Measurements from ENCODE around the gene DNA2. TPM values are rescaled to one million over a fixed set of nuclear protein-coding genes. Genes with fewer than 3 reads are reported as not detected.
"Not testable (repeated sequence)": the region's sequence is repeated elsewhere in the genome, so short reads cannot be mapped to it uniquely, and the experiment has no call there.

The DNA2 gene
- total and polyA plus RNA-seq, 7 experiments from 2014 or later: 0.40 to 40.2 (median 5.2) TPM

DNA sequence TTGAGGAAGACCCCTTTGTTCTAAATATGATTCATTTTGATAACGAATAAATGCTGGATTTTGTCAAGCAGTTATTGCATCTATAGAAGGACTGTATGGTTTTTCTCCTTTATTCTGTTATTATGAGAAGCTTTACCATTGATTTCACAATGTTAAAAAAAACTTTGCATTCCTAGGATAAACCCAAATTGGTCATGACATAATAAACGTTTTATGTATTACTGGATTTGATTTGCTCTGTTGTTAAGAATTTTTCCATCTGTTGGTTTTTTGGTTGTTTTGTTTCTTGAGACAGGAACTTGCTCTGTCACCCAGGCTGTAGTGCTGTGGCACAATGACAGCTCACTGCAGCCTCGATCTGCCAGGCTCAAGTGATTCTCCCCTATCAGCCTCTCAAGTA is 2.2 kb upstream of the DNA2 start:
- no peak overlapping the region for H3K4me3 ChIP-seq (ENCODE audit: low read length)
- H3K4me3 Mint-ChIP-seq: peak overlapping the region in 2 of 10 donors; percentile 0 to 22
- H3K4me1 Mint-ChIP-seq: peaks cover 6 to 23% (median 14%) of the 10 kb centered on the region in 7 donors
- peaks cover 0 to 5% of the 10 kb centered on the region in 2 donors for H3K4me1 ChIP-seq (ENCODE audit: control insufficient read depth in 2 of 2, insufficient read depth in 2 of 2, low read length in 2 of 2)
- no peak for DNase-seq
- H3K27ac Mint-ChIP-seq: peak overlapping the region in 1 of 9 donors; percentile 29
- H3K9me3 ChIP-seq (ENCODE audit: control insufficient read depth in 2 of 3, low read length in 3 of 3): no peaks in the 10 kb centered on the region
- intact Hi-C loops (cut with micrococcal nuclease): loop anchor here in 1 of 2 donors (5.0 kb wide), 1 partner anchor 142 kb away; the partner anchor contains the start of genes HNRNPH3 and PBLD
- peaks cover 0 to 5% (median 4%) of the 10 kb centered on the region in 5 donors for H3K36me3 Mint-ChIP-seq
- ChIA-PET CTCF (interaction anchor here (0.6 kb wide), 1 partner anchor 53 kb away, joined by 3 read pairs; no protein-coding TSS in a partner anchor), POLR2A (no interaction called here)
- H3K27ac ChIP-seq (ENCODE audit: low read depth, low read length): no peak overlapping the region
- no peak for ATAC-seq
- peaks cover 0 to 3% (median 0%) of the 10 kb centered on the region in 3 experiments for H3K36me3 ChIP-seq (ENCODE audit: control insufficient read depth in 2 of 3, insufficient read depth in 3 of 3, low read length in 3 of 3)
- no peaks in the 10 kb centered on the region for H3K9me3 Mint-ChIP-seq
- no peaks in the 10 kb centered on the region for H3K27me3 ChIP-seq (ENCODE audit: control insufficient read depth in 2 of 2, insufficient read depth in 2 of 2, low read length in 2 of 2)
- no peaks in the 10 kb centered on the region for H3K27me3 Mint-ChIP-seq

DNA sequence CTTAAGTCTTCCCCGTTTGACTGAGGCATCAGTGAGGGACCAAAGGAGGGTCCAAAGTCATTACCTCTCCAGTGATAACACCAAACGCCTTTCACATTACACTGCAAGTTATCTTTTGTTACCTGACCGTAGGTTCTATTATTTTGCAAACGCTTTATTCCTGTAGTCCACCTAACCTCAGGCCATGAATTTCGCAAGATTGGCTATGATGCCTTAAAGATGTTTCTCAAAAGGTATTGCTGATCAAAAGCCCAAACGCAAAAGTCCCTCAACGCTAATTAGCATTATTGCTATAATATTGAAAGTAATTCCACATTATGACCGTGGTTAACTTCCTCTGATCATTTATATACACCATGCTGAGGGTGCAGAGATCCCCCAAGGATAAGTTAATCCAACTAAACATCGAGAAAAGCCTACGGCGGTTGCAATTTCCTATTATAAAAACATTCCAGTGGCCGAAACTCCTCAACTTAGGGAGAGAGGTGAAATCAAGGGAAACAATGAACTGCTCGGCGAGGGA is 649 bp downstream of the DNA2 start:
- peaks cover 0 to 3% (median 0%) of the 10 kb centered on the region in 3 experiments for H3K36me3 ChIP-seq (ENCODE audit: control insufficient read depth in 2 of 3, insufficient read depth in 3 of 3, low read length in 3 of 3)
- no peak for ATAC-seq
- no peaks in the 10 kb centered on the region for H3K27me3 ChIP-seq (ENCODE audit: control insufficient read depth in 2 of 2, insufficient read depth in 2 of 2, low read length in 2 of 2)
- intact Hi-C loops (cut with micrococcal nuclease): loop anchor here (1.0 to 5.0 kb wide), 7 partner anchors 56 to 430 kb away; partner anchors contain the start of genes RUFY2 (in 2 of the 2), SLC25A16 (in 2 of the 2), CCAR1 (in 1 of the 2) and DDX50 (in 1 of the 2)
- ChIA-PET CTCF (no interaction called here), POLR2A (interaction anchor here (0.7 kb wide), 1 partner anchor 58 kb away, joined by 3 read pairs; no protein-coding TSS in a partner anchor)
- H3K9me3 Mint-ChIP-seq: no peaks in the 10 kb centered on the region
- DNase-seq: no peak
- H3K4me3 ChIP-seq (ENCODE audit: low read length): peak overlapping the region; percentile 72
- peaks cover 0 to 8% (median 3%) of the 10 kb centered on the region in 5 donors for H3K36me3 Mint-ChIP-seq
- H3K4me3 Mint-ChIP-seq: peak overlapping the region; percentile 95 to 100 (median 98)
- H3K9me3 ChIP-seq (ENCODE audit: control insufficient read depth in 2 of 3, low read length in 3 of 3): no peaks in the 10 kb centered on the region
- peaks cover 0 to 5% of the 10 kb centered on the region in 2 donors for H3K4me1 ChIP-seq (ENCODE audit: control insufficient read depth in 2 of 2, insufficient read depth in 2 of 2, low read length in 2 of 2)
- H3K27ac Mint-ChIP-seq: peak overlapping the region in 5 of 9 donors; percentile 82 to 99 (median 86)
- H3K27ac ChIP-seq (ENCODE audit: low read depth, low read length): peak overlapping the region; percentile 69
- no peaks in the 10 kb centered on the region for H3K27me3 Mint-ChIP-seq
- H3K4me1 Mint-ChIP-seq: peaks cover 6 to 26% (median 14%) of the 10 kb centered on the region in 7 donors

- Histone ChIP-seq H3K4me1 (ENCODE audit: control insufficient read depth in 2 of 2, insufficient read depth in 2 of 2, low read length in 2 of 2) (peaks cover 0 to 5% of the 10 kb centered on the region in 2 donors), H3K9me3 (ENCODE audit: control insufficient read depth in 2 of 3, low read length in 3 of 3) (no peaks in the 10 kb centered on the region), H3K27ac (ENCODE audit: low read depth, low read length) (no peak overlapping the region), H3K4me3 (ENCODE audit: low read length) (no peak overlapping the region), H3K27me3 (ENCODE audit: control insufficient read depth in 2 of 2, insufficient read depth in 2 of 2, low read length in 2 of 2) (no peaks in the 10 kb centered on the region), H3K36me3 (ENCODE audit: control insufficient read depth in 2 of 3, insufficient read depth in 3 of 3, low read length in 3 of 3) (peaks cover 0 to 3% (median 0%) of the 10 kb centered on the region in 3 experiments)
- Mint-ChIP-seq H3K27me3 (no peaks in the 10 kb centered on the region), H3K36me3 (peaks cover 0 to 10% (median 3%) of the 10 kb centered on the region in 5 donors), H3K9me3 (no peaks in the 10 kb centered on the region), H3K4me3 (peak overlapping the region; percentile 49 to 100 (median 82)), H3K4me1 (peaks cover 6 to 26% (median 14%) of the 10 kb centered on the region in 7 donors), H3K27ac (peak overlapping the region in 2 of 9 donors; percentile 6 to 99)
- POLR2A ChIA-PET: no interaction called here
- DNase-seq (no peak), ATAC-seq (no peak)
- CTCF ChIA-PET: no interaction called here
- intact Hi-C loops (cut with micrococcal nuclease): loop anchor here (2.0 to 5.0 kb wide), 3 partner anchors 57 to 138 kb away; partner anchors contain the start of genes HNRNPH3 (in 1 of the 2), PBLD (in 1 of the 2), RUFY2 (in 1 of the 2) and SLC25A16 (in 1 of the 2)
These were observed 1.5 kb downstream of the DNA2 start for GRCh38 chr10:68470300-68470699.

DNA sequence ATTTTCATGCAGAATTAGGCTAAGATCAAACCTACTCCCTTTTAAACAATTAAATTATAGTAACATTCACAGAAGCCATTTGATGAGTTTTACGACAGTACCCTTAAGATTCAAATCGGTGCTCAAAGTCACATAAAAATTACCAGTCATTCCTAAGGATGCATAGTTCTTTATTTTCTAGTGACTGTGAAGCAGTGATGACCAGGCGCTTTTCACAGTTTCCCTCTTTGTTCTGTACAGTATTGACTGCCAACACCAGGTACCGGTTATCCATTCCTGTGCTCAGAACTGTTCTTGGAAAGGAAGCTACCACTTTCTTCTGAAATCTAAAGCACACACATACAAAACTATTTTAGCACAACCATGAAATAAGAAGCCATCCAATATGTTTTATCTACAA is 1.9 kb downstream of the DNA2 start:
- Histone ChIP-seq H3K4me3 (ENCODE audit: low read length) (no peak overlapping the region), H3K36me3 (ENCODE audit: control insufficient read depth in 2 of 3, insufficient read depth in 3 of 3, low read length in 3 of 3) (peaks cover 0 to 3% (median 0%) of the 10 kb centered on the region in 3 experiments), H3K9me3 (ENCODE audit: control insufficient read depth in 2 of 3, low read length in 3 of 3) (no peaks in the 10 kb centered on the region), H3K4me1 (ENCODE audit: control insufficient read depth in 2 of 2, insufficient read depth in 2 of 2, low read length in 2 of 2) (peaks cover 0 to 5% of the 10 kb centered on the region in 2 donors), H3K27me3 (ENCODE audit: control insufficient read depth in 2 of 2, insufficient read depth in 2 of 2, low read length in 2 of 2) (no peaks in the 10 kb centered on the region), H3K27ac (ENCODE audit: low read depth, low read length) (no peak overlapping the region)
- Mint-ChIP-seq H3K4me3 (peak overlapping the region in 5 of 10 donors; percentile 10 to 100 (median 95)), H3K4me1 (peaks cover 6 to 26% (median 14%) of the 10 kb centered on the region in 7 donors), H3K36me3 (peaks cover 0 to 12% (median 3%) of the 10 kb centered on the region in 5 donors), H3K27ac (peak overlapping the region in 2 of 9 donors; percentile 4 to 99), H3K27me3 (no peaks in the 10 kb centered on the region), H3K9me3 (no peaks in the 10 kb centered on the region)
- ChIA-PET POLR2A (no interaction called here), CTCF (no interaction called here)
- intact Hi-C loops (cut with micrococcal nuclease): loop anchor here (2.0 to 5.0 kb wide), 3 partner anchors 57 to 138 kb away; partner anchors contain the start of genes HNRNPH3 (in 1 of the 2), PBLD (in 1 of the 2), RUFY2 (in 1 of the 2) and SLC25A16 (in 1 of the 2)
- ATAC-seq (no peak), DNase-seq (no peak)

DNA sequence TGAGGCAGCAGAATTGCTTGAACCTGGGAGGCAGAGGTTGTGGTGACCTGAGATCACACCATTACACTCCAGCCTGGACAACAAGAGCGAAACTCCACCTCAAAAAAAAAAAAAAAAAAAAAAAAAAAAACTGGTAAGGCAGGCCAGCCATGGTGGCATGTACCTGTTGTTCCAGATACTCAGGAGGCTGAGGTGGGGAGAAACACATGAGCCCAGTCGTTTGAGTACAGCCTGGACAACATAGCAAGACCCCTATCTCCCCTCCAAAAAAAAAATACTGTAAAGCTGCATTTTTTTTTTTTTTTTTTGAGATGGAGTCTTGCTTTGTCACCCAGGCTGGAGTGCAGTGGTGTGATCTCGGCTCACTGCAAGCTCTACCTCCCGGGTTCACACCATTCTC is 7.0 kb downstream of the DNA2 start:
- H3K9me3 ChIP-seq (ENCODE audit: control insufficient read depth in 2 of 3, low read length in 3 of 3); H3K27me3 ChIP-seq (ENCODE audit: control insufficient read depth in 2 of 2, insufficient read depth in 2 of 2, low read length in 2 of 2); intact Hi-C loops (cut with micrococcal nuclease); H3K4me3 Mint-ChIP-seq; H3K4me1 ChIP-seq (ENCODE audit: control insufficient read depth in 2 of 2, insufficient read depth in 2 of 2, low read length in 2 of 2); H3K36me3 ChIP-seq (ENCODE audit: control insufficient read depth in 2 of 3, insufficient read depth in 3 of 3, low read length in 3 of 3); H3K27ac Mint-ChIP-seq; DNase-seq; H3K4me3 ChIP-seq (ENCODE audit: low read length); H3K9me3 Mint-ChIP-seq; CTCF ChIA-PET; ATAC-seq; H3K27me3 Mint-ChIP-seq; H3K27ac ChIP-seq (ENCODE audit: low read depth, low read length): not testable (repeated sequence)
- peaks cover 0 to 11% (median 0%) of the 10 kb centered on the region in 7 donors for H3K4me1 Mint-ChIP-seq
- peaks cover 3 to 22% (median 4%) of the 10 kb centered on the region in 5 donors for H3K36me3 Mint-ChIP-seq
- POLR2A ChIA-PET: interaction anchor here (0.6 kb wide), 1 partner anchor 40 kb away, joined by 4 read pairs; no protein-coding TSS in a partner anchor

GRCh38 chr10:68463365-68464093 is 8.2 kb downstream of the DNA2 start:
- ChIA-PET POLR2A (interaction anchor here (0.6 kb wide), 1 partner anchor 142 kb away, joined by 3 read pairs; no protein-coding TSS in a partner anchor), CTCF (no interaction called here)
- ATAC-seq: no peak

More at GRCh38 chr10:68463365-68464093, 8.2 kb downstream of the DNA2 start:
- Histone ChIP-seq H3K27ac (ENCODE audit: low read depth, low read length) (no peak overlapping the region), H3K36me3 (ENCODE audit: control insufficient read depth in 2 of 3, insufficient read depth in 3 of 3, low read length in 3 of 3) (no peaks in the 10 kb centered on the region), H3K4me1 (ENCODE audit: control insufficient read depth in 2 of 2, insufficient read depth in 2 of 2, low read length in 2 of 2) (no peaks in the 10 kb centered on the region), H3K27me3 (ENCODE audit: control insufficient read depth in 2 of 2, insufficient read depth in 2 of 2, low read length in 2 of 2) (no peaks in the 10 kb centered on the region), H3K9me3 (ENCODE audit: control insufficient read depth in 2 of 3, low read length in 3 of 3) (no peaks in the 10 kb centered on the region), H3K4me3 (ENCODE audit: low read length) (no peak overlapping the region)
- no peaks in the 10 kb centered on the region for H3K27me3 Mint-ChIP-seq
- intact Hi-C loops (cut with micrococcal nuclease): no loop called here
- DNase-seq: no peak
- peaks cover 4 to 26% (median 10%) of the 10 kb centered on the region in 5 donors for H3K36me3 Mint-ChIP-seq
- no peak overlapping the region for H3K4me3 Mint-ChIP-seq
- H3K27ac Mint-ChIP-seq: peak overlapping the region in 2 of 9 donors; percentile 12 to 36
- H3K9me3 Mint-ChIP-seq: no peaks in the 10 kb centered on the region
- peaks cover 0 to 7% (median 0%) of the 10 kb centered on the region in 7 donors for H3K4me1 Mint-ChIP-seq

Data from naive thymus-derived CD4-positive, alpha-beta T cell (primary cell).